WTC11 (cell line): ENCODE results near the gene CACNA2D1. TPM values are rescaled to one million over a fixed set of nuclear protein-coding genes. Genes with fewer than 3 reads are reported as not detected.

Source experiments
- ATAC-seq: fragments of 200-7000 bp; cut with Tn5 transposase; 2 replicates; pipeline ENCODE4 v1.10.0; 2021; ENCODE audit warnings: mild to moderate bottlenecking, moderate library complexity
- CTCF ChIA-PET: fragments of 300-600 bp; sonication (Branson Sonifier 250); formaldehyde crosslinking; loops from one replicate; lab custom pipeline; 2021; ENCODE audit warnings: antibody characterized with exemption; lab: Charles Lee
- POLR2A ChIA-PET: fragments of 350-600 bp; sonication (Branson Sonifier 250); formaldehyde crosslinking; loops from one replicate; lab custom pipeline; 2021; ENCODE audit warnings: antibody characterized with exemption; lab: Charles Lee
- DNase-seq: peaks from one replicate; pipeline ENCODE4 v3.0.0; 2021; ENCODE audit warnings: low spot score
- H3K27ac Mint-ChIP-seq: 2 replicates; pipeline ENCODE4 v1.8.0; 2021; ENCODE audit warnings: mixed read lengths
- H3K27me3 Mint-ChIP-seq: 2 replicates; pipeline ENCODE4 v1.8.0; 2021; ENCODE audit warnings: low read depth, mild to moderate bottlenecking, moderate library complexity, mixed read lengths
- H3K36me3 Mint-ChIP-seq: 2 replicates; pipeline ENCODE4 v1.8.0; 2021; ENCODE audit warnings: mixed read lengths
- H3K4me1 Mint-ChIP-seq: 2 replicates; pipeline ENCODE4 v1.8.0; 2022; ENCODE audit warnings: mixed read lengths
- H3K4me3 Mint-ChIP-seq: 2 replicates; pipeline ENCODE4 v1.8.0; 2021; ENCODE audit warnings: mild to moderate bottlenecking, moderate library complexity, mixed read lengths
- H3K9me3 Mint-ChIP-seq: 2 replicates; pipeline ENCODE4 v1.8.0; 2021; ENCODE audit warnings: mixed read lengths
- ATF1 ChIP-seq: sonication (generic); formaldehyde crosslinking; IDR thresholded peaks from 2 replicates; pipeline ENCODE4 v1.8.1; 2023; ENCODE audit warnings: mild to moderate bottlenecking, moderate library complexity, missing genetic modification reagents
- CBFB ChIP-seq: sonication (generic); formaldehyde crosslinking; IDR thresholded peaks from 2 replicates; pipeline ENCODE4 v1.8.1; 2022; ENCODE audit warnings: mild to moderate bottlenecking, low read depth, missing genetic modification reagents
- CREB1 ChIP-seq: sonication (generic); formaldehyde crosslinking; IDR thresholded peaks from 2 replicates; pipeline ENCODE4 v1.8.0; 2023; ENCODE audit warnings: mild to moderate bottlenecking, missing genetic modification reagents
- GABPB1 ChIP-seq: sonication (generic); formaldehyde crosslinking; IDR thresholded peaks from 2 replicates; pipeline ENCODE4 v1.8.1; 2023; ENCODE audit warnings: mild to moderate bottlenecking, missing genetic modification reagents
- JAZF1 ChIP-seq: fragments of 250-450 bp; sonication (Bioruptor Pico); IDR thresholded peaks from 2 replicates; pipeline ENCODE4 v1.9.0; 2021; ENCODE audit warnings: moderate library complexity, mild to moderate bottlenecking, inconsistent platforms
- KAT7 ChIP-seq: sonication (generic); formaldehyde crosslinking; IDR thresholded peaks from 2 replicates; pipeline ENCODE4 v1.8.1; 2023; ENCODE audit warnings: missing genetic modification reagents, mild to moderate bottlenecking, borderline replicate concordance
- NFYB ChIP-seq: sonication (generic); formaldehyde crosslinking; conservative IDR thresholded peaks from 2 replicates; pipeline ENCODE4 v1.8.0; 2022; ENCODE audit warnings: low read depth, missing genetic modification reagents
- NR1H2 ChIP-seq: sonication (generic); formaldehyde crosslinking; IDR thresholded peaks from 2 replicates; pipeline ENCODE4 v1.9.0; 2021; ENCODE audit warnings: mild to moderate bottlenecking, moderate library complexity, missing genetic modification reagents
- TCF7 ChIP-seq: sonication (generic); formaldehyde crosslinking; IDR thresholded peaks from 2 replicates; pipeline ENCODE4 v1.8.0; 2022; ENCODE audit warnings: mild to moderate bottlenecking, low read depth, missing genetic modification reagents, moderate library complexity
- ZNF138 ChIP-seq: sonication (generic); formaldehyde crosslinking; conservative IDR thresholded peaks from 2 replicates; pipeline ENCODE4 v1.8.1; 2022; ENCODE audit warnings: mild to moderate bottlenecking, moderate library complexity, missing genetic modification reagents
- ZNF219 ChIP-seq: sonication (generic); formaldehyde crosslinking; IDR thresholded peaks from 2 replicates; pipeline ENCODE4 v1.8.0; 2023; ENCODE audit warnings: missing genetic modification reagents, mild to moderate bottlenecking, borderline replicate concordance
- ZNF263 ChIP-seq: sonication (generic); formaldehyde crosslinking; IDR thresholded peaks from 2 replicates; pipeline ENCODE4 v1.8.1; 2022; ENCODE audit warnings: low read depth, mild to moderate bottlenecking, moderate library complexity, missing genetic modification reagents
- ZNF423 ChIP-seq: fragments of 250-450 bp; sonication (Bioruptor Pico); IDR thresholded peaks from 2 replicates; pipeline ENCODE4 v2.1.2; 2022; ENCODE audit warnings: mild to moderate bottlenecking, moderate library complexity
- ZNF671 ChIP-seq: fragments of 250-450 bp; sonication (Bioruptor Pico); IDR thresholded peaks from 2 replicates; pipeline ENCODE4 v1.8.0; 2021; ENCODE audit warnings: mild to moderate bottlenecking
- total RNA-seq: library from RNA; stranded (reverse); gene quantifications from 3 replicates; pipeline ENCODE4 v1.2.3, GENCODE V29; 2021
- TF ChIP-seq, protein P1 (sequence below): sonication (generic); formaldehyde crosslinking; conservative IDR thresholded peaks from 2 replicates; pipeline ENCODE4 v1.8.1; 2022; ENCODE audit warnings: mild to moderate bottlenecking, missing genetic modification reagents
- TF ChIP-seq, protein P2 (sequence below): sonication (generic); formaldehyde crosslinking; IDR thresholded peaks from 2 replicates; pipeline ENCODE4 v1.8.1; 2022; ENCODE audit warnings: low read depth, missing genetic modification reagents, borderline replicate concordance
- TF ChIP-seq, protein P3 (sequence below): sonication (generic); formaldehyde crosslinking; IDR thresholded peaks from 2 replicates; pipeline ENCODE4 v1.8.1; 2023; ENCODE audit warnings: mild to moderate bottlenecking, missing genetic modification reagents, borderline replicate concordance
- TF ChIP-seq, protein P4 (sequence below): sonication (generic); formaldehyde crosslinking; IDR thresholded peaks from 2 replicates; pipeline ENCODE4 v1.8.0; 2022; ENCODE audit warnings: mild to moderate bottlenecking, missing genetic modification reagents
- TF ChIP-seq, protein P5 (sequence below): sonication (generic); formaldehyde crosslinking; IDR thresholded peaks from 2 replicates; pipeline ENCODE4 v1.8.1; 2023; ENCODE audit warnings: mild to moderate bottlenecking, missing genetic modification reagents
- TF ChIP-seq, protein P6 (sequence below): fragments of 250-450 bp; sonication (Bioruptor Pico); IDR thresholded peaks from 2 replicates; pipeline ENCODE4 v2.1.2; 2022; ENCODE audit warnings: mild to moderate bottlenecking, moderate library complexity
- TF ChIP-seq, protein P7 (sequence below): sonication (generic); formaldehyde crosslinking; IDR thresholded peaks from 2 replicates; pipeline ENCODE4 v1.8.0; 2022; ENCODE audit warnings: missing genetic modification reagents

The CACNA2D1 gene
- total RNA-seq, 1 experiment from 2014 or later, result 33.3 TPM

DNA sequence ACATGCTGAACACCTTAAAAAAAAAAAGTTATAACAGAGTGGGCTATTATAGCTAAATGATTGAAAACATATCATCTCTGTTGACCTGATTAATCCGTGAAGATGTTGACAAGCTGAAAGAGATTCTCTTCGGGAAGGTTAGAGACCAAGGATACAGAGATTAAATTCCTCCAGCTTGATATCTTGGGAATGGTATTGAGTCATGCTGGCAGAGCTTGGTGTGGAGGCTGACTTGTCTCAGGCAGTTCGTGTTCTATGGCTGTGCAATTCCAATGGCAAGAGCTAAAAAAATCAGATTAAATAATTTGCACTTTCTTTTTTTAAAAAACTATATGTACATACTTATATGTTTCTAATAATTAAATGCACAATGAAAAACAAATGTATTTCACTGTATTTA is 24.9 kb upstream of the CACNA2D1 start:
- no peak overlapping the region for H3K4me3 Mint-ChIP-seq
- TF ChIP-seq, protein P1, sequence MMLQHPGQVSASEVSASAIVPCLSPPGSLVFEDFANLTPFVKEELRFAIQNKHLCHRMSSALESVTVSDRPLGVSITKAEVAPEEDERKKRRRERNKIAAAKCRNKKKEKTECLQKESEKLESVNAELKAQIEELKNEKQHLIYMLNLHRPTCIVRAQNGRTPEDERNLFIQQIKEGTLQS, result no peak
- TF ChIP-seq ZNF138, result no peak
- TF ChIP-seq ZNF671 (CRISPR knock-in tag), result no peak
- TF ChIP-seq, protein P2, sequence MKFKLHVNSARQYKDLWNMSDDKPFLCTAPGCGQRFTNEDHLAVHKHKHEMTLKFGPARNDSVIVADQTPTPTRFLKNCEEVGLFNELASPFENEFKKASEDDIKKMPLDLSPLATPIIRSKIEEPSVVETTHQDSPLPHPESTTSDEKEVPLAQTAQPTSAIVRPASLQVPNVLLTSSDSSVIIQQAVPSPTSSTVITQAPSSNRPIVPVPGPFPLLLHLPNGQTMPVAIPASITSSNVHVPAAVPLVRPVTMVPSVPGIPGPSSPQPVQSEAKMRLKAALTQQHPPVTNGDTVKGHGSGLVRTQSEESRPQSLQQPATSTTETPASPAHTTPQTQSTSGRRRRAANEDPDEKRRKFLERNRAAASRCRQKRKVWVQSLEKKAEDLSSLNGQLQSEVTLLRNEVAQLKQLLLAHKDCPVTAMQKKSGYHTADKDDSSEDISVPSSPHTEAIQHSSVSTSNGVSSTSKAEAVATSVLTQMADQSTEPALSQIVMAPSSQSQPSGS, result no peak
- no peak for TF ChIP-seq TCF7 (CRISPR knock-in tag)
- TF ChIP-seq ZNF263 (CRISPR knock-in tag), result no peak
- TF ChIP-seq, protein P3, sequence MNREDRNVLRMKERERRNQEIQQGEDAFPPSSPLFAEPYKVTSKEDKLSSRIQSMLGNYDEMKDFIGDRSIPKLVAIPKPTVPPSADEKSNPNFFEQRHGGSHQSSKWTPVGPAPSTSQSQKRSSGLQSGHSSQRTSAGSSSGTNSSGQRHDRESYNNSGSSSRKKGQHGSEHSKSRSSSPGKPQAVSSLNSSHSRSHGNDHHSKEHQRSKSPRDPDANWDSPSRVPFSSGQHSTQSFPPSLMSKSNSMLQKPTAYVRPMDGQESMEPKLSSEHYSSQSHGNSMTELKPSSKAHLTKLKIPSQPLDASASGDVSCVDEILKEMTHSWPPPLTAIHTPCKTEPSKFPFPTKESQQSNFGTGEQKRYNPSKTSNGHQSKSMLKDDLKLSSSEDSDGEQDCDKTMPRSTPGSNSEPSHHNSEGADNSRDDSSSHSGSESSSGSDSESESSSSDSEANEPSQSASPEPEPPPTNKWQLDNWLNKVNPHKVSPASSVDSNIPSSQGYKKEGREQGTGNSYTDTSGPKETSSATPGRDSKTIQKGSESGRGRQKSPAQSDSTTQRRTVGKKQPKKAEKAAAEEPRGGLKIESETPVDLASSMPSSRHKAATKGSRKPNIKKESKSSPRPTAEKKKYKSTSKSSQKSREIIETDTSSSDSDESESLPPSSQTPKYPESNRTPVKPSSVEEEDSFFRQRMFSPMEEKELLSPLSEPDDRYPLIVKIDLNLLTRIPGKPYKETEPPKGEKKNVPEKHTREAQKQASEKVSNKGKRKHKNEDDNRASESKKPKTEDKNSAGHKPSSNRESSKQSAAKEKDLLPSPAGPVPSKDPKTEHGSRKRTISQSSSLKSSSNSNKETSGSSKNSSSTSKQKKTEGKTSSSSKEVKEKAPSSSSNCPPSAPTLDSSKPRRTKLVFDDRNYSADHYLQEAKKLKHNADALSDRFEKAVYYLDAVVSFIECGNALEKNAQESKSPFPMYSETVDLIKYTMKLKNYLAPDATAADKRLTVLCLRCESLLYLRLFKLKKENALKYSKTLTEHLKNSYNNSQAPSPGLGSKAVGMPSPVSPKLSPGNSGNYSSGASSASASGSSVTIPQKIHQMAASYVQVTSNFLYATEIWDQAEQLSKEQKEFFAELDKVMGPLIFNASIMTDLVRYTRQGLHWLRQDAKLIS (CRISPR knock-in tag), result no peak
- TF ChIP-seq, protein P4, sequence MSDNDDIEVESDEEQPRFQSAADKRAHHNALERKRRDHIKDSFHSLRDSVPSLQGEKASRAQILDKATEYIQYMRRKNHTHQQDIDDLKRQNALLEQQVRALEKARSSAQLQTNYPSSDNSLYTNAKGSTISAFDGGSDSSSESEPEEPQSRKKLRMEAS, result no peak
- TF ChIP-seq CBFB (CRISPR knock-in tag), result no peak
- TF ChIP-seq, all 79 proteins: peak for 0
- peaks cover 11% of the 10 kb centered on the region; the same call in 1 of the 2 replicates for H3K36me3 Mint-ChIP-seq
- H3K9me3 Mint-ChIP-seq, result peaks cover 16% of the 10 kb centered on the region
- no peaks in the 10 kb centered on the region for H3K27me3 Mint-ChIP-seq
- ChIA-PET CTCF (interaction anchor here (0.9 kb wide), 1 partner anchor 13 kb away, joined by 5 read pairs; no protein-coding TSS in a partner anchor), POLR2A (interaction anchor here (0.6 kb wide), 1 partner anchor 458 kb away, joined by 3 read pairs; no protein-coding TSS in a partner anchor)
- peaks cover 37% of the 10 kb centered on the region for H3K4me1 Mint-ChIP-seq
- no peak overlapping the region for H3K27ac Mint-ChIP-seq
- no peak for ATAC-seq
- DNase-seq, result no peak

DNA sequence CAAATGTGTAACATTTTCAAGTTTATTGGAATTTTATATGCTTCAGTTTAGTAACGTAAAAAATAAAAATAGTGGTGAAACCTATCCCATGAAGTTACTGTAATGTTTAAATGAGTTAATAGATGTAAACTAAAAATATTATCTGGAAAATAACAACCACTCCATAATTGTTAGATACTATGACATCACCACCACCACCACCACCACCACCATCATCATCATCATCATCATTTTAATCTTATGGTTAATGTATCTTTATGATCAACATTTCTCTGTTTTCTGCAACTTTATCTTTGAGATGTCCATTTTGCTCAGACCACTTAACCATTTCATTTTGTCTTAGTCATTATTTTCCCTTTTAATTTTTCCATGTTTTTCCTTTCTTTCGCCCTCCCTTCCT is 23.4 kb upstream of the CACNA2D1 start:
- Mint-ChIP-seq H3K4me3 (no peak overlapping the region), H3K27me3 (no peaks in the 10 kb centered on the region), H3K4me1 (peaks cover 23% of the 10 kb centered on the region), H3K27ac (no peak overlapping the region), H3K36me3 (peaks cover 13% of the 10 kb centered on the region; the same call in 1 of the 2 replicates), H3K9me3 (peaks cover 23% of the 10 kb centered on the region)
- DNase-seq, result no peak
- ATAC-seq, result no peak
- no peak for TF ChIP-seq ZNF219
- TF ChIP-seq, protein P5, sequence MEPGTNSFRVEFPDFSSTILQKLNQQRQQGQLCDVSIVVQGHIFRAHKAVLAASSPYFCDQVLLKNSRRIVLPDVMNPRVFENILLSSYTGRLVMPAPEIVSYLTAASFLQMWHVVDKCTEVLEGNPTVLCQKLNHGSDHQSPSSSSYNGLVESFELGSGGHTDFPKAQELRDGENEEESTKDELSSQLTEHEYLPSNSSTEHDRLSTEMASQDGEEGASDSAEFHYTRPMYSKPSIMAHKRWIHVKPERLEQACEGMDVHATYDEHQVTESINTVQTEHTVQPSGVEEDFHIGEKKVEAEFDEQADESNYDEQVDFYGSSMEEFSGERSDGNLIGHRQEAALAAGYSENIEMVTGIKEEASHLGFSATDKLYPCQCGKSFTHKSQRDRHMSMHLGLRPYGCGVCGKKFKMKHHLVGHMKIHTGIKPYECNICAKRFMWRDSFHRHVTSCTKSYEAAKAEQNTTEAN (CRISPR knock-in tag), result no peak
- TF ChIP-seq, protein P6, sequence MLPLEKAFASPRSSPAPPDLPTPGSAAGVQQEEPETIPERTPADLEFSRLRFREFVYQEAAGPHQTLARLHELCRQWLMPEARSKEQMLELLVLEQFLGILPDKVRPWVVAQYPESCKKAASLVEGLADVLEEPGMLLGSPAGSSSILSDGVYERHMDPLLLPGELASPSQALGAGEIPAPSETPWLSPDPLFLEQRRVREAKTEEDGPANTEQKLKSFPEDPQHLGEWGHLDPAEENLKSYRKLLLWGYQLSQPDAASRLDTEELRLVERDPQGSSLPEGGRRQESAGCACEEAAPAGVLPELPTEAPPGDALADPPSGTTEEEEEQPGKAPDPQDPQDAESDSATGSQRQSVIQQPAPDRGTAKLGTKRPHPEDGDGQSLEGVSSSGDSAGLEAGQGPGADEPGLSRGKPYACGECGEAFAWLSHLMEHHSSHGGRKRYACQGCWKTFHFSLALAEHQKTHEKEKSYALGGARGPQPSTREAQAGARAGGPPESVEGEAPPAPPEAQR (CRISPR knock-in tag), result no peak
- ChIA-PET POLR2A (no interaction called here), CTCF (no interaction called here)

DNA sequence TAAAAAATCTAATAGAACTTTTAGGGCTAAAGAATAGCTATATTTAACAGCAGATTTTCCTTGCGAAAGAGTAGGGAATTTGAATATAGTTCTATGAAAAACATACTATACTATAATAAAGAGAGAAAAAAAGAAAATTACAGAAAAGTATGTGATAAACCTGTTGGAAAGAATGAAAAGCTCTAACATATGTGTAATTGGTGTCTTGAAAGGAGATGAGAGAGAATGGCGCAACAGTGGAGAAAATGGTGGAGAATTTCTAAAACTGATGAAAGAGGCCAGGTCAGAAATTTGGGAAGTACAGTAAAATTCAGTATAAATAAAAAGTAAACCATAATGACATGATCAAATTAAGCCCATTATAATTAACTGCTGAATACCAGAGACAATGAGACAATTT is 20.8 kb upstream of the CACNA2D1 start:
- ChIA-PET CTCF (no interaction called here), POLR2A (interaction anchor here (0.6 kb wide), 1 partner anchor 8 kb away, joined by 5 read pairs; no protein-coding TSS in a partner anchor)
- peaks cover 6% of the 10 kb centered on the region for H3K4me1 Mint-ChIP-seq
- no peaks in the 10 kb centered on the region for H3K27me3 Mint-ChIP-seq
- H3K27ac Mint-ChIP-seq, result no peak overlapping the region
- H3K4me3 Mint-ChIP-seq, result no peak overlapping the region
- H3K9me3 Mint-ChIP-seq, result peaks cover 28% of the 10 kb centered on the region
- no peak for DNase-seq
- ATAC-seq, result no peak
- peaks cover 16% of the 10 kb centered on the region for H3K36me3 Mint-ChIP-seq
- TF ChIP-seq, protein P7, sequence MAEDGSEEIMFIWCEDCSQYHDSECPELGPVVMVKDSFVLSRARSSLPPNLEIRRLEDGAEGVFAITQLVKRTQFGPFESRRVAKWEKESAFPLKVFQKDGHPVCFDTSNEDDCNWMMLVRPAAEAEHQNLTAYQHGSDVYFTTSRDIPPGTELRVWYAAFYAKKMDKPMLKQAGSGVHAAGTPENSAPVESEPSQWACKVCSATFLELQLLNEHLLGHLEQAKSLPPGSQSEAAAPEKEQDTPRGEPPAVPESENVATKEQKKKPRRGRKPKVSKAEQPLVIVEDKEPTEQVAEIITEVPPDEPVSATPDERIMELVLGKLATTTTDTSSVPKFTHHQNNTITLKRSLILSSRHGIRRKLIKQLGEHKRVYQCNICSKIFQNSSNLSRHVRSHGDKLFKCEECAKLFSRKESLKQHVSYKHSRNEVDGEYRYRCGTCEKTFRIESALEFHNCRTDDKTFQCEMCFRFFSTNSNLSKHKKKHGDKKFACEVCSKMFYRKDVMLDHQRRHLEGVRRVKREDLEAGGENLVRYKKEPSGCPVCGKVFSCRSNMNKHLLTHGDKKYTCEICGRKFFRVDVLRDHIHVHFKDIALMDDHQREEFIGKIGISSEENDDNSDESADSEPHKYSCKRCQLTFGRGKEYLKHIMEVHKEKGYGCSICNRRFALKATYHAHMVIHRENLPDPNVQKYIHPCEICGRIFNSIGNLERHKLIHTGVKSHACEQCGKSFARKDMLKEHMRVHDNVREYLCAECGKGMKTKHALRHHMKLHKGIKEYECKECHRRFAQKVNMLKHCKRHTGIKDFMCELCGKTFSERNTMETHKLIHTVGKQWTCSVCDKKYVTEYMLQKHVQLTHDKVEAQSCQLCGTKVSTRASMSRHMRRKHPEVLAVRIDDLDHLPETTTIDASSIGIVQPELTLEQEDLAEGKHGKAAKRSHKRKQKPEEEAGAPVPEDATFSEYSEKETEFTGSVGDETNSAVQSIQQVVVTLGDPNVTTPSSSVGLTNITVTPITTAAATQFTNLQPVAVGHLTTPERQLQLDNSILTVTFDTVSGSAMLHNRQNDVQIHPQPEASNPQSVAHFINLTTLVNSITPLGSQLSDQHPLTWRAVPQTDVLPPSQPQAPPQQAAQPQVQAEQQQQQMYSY (CRISPR knock-in tag), result no peak
- no peak for TF ChIP-seq KAT7 (CRISPR knock-in tag)
- TF ChIP-seq ATF1, result no peak
- TF ChIP-seq JAZF1, result no peak
- no peak for TF ChIP-seq ZNF423 (CRISPR knock-in tag)
- TF ChIP-seq NFYB (CRISPR knock-in tag), result no peak
- TF ChIP-seq CBFB (CRISPR knock-in tag), result no peak
- no peak for TF ChIP-seq CREB1 (CRISPR knock-in tag)
- TF ChIP-seq GABPB1 (CRISPR knock-in tag), result no peak
- TF ChIP-seq NR1H2 (CRISPR knock-in tag), result no peak
